ENCODE results near the gene SLCO4C1.

GRCh38 chr5:102231693-102232619, 64.1 kb downstream of the SLCO4C1 start:
- TF ChIP-seq CTCF (IDR thresholded peaks at IDR 0.05) (no peak), EP300 (IDR thresholded peaks at IDR 0.05; ENCODE audit: low read depth) (no peak), POLR2A (IDR thresholded peaks at IDR 0.05) (no peak), POLR2AphosphoS5 (IDR thresholded peaks at IDR 0.05) (no peak)

All from transverse colon (tissue), 4 donors.